ENCODE data around the gene WDFY2. TPM values are rescaled to one million over a fixed set of nuclear protein-coding genes. Genes with fewer than 3 reads are reported as not detected.
"Not testable (repeated sequence)": the region's sequence is repeated elsewhere in the genome, so short reads cannot be mapped to it uniquely, and the experiment has no call there.

The WDFY2 gene
- total RNA-seq, 2 experiments from 2014 or later, result 5.8 to 6.4 TPM

GRCh38 chr13:51645761-51646670 lies 61.8 kb downstream of the WDFY2 start:
- CTCF ChIA-PET, result no interaction called here
- POLR2A ChIA-PET, result interaction anchor here (0.5 to 1.2 kb wide), 3 partner anchors 17 to 60 kb away, joined by 3 to 4 read pairs (median 3); no protein-coding TSS in a partner anchor

GRCh38 chr13:51647067-51647466 lies 62.8 kb downstream of the WDFY2 start:
- ChIA-PET POLR2A (interaction anchor here (0.6 kb wide), 1 partner anchor 128 kb away, joined by 5 read pairs; no protein-coding TSS in a partner anchor), CTCF (interaction anchor here (0.7 kb wide), 1 partner anchor 66 kb away, joined by 3 read pairs; no protein-coding TSS in a partner anchor)

GRCh38 chr13:51652193-51652592 lies 67.9 kb downstream of the WDFY2 start:
- POLR2A ChIA-PET, CTCF ChIA-PET: not testable (repeated sequence)

GRCh38 chr13:51659276-51660127 lies 75.2 kb downstream of the WDFY2 start:
- ChIA-PET POLR2A (no interaction called here), CTCF (no interaction called here)

DNA sequence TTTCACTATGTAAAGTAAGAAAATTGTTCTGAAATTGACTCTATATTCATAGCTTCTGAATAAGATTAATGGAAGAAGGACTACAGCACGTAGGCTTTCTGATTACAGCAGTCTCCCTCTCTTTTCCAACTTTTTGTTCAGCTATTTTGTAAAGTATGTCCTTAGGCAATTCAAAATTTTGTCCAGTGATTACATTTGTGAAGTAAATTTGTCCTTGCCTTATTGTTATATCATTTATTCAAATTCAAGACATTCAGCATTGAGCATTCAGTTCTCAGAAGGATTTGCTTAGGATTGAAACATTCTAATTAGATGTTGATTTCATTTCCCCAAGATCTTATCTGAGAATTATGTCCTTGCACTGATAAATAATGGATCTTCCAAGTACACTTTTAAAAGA lies 76.6 kb downstream of the WDFY2 start:
- ChIA-PET CTCF (no interaction called here), POLR2A (no interaction called here)

GRCh38 chr13:51663973-51664957 lies 80.0 kb downstream of the WDFY2 start:
- POLR2A ChIA-PET, result no interaction called here
- CTCF ChIA-PET, result no interaction called here

DNA sequence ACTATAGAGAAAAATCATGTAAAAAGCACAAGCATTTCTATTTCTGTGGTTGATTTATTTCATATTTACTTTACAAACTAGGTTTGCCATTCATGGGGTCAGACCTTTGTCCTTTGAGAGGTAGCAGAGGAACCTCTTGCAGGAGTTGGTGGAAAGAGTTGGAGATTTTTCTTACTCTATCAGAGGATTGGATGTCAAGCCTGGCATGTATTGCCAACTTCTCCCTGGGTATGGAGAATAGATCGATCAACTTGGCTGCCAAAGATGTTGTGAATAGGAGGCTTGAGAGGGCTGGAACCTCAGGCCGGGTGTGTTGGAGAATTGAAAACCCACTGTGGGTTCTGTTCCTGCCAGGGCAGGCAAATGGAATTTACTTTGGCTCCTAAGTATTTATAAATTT lies 81.2 kb downstream of the WDFY2 start:
- ChIA-PET CTCF (no interaction called here), POLR2A (no interaction called here)

DNA sequence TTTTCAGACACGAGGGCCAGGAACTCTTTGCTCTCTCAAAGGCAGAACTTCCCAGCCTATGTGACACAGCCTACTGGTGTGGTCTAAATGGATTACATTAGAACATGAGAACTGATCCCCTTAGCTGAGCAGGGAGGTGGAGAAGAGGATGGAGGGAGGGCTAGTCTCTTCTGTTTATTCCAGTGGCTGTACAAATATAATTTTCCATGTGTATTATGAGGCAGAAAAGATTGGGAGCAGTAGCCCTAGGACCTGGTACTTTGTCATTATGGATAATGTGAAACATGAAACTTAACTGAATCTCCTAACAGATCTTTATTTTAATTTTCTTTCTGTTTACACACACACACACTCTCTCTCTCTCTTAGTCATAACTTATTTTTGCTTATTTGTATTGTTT lies 82.1 kb downstream of the WDFY2 start:
- ChIA-PET CTCF (no interaction called here), POLR2A (no interaction called here)

DNA sequence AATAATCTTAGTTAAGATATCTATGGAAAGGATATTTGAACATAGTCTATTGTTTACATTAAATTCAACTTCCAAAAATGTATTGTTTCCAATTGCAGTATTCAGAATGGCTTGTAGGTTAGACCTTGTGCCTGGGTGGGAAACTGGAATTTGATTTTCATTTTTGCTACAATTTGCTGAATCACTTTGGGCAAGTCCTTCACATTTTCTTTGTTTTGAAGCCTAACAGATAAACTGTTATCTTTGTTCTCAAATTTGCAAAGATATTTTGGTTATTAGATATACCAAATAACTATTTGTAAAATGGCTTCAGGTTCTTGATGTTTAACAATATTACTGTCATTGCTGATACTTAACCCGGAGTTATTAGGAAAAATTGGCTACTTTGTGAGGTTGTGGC lies 82.6 kb downstream of the WDFY2 start:
- CTCF ChIA-PET, result no interaction called here

GRCh38 chr13:51668580-51669195 lies 84.4 kb downstream of the WDFY2 start:
- POLR2A ChIA-PET, result no interaction called here
- CTCF ChIA-PET, result no interaction called here

More for the DNA sequence above, 82.6 kb downstream of the WDFY2 start:
- POLR2A ChIA-PET, result no interaction called here

- POLR2A ChIA-PET, result no interaction called here
- CTCF ChIA-PET, result no interaction called here
These were observed 88.9 kb downstream of the WDFY2 start for GRCh38 chr13:51673165-51673564.

GRCh38 chr13:51674276-51674675 lies 90.0 kb downstream of the WDFY2 start:
- ChIA-PET POLR2A (no interaction called here), CTCF (no interaction called here)

GRCh38 chr13:51675385-51675784 lies 91.1 kb downstream of the WDFY2 start:
- ChIA-PET CTCF (no interaction called here), POLR2A (no interaction called here)

- ChIA-PET CTCF (no interaction called here), POLR2A (no interaction called here)
These were observed 91.6 kb downstream of the WDFY2 start for GRCh38 chr13:51675877-51676276.

DNA sequence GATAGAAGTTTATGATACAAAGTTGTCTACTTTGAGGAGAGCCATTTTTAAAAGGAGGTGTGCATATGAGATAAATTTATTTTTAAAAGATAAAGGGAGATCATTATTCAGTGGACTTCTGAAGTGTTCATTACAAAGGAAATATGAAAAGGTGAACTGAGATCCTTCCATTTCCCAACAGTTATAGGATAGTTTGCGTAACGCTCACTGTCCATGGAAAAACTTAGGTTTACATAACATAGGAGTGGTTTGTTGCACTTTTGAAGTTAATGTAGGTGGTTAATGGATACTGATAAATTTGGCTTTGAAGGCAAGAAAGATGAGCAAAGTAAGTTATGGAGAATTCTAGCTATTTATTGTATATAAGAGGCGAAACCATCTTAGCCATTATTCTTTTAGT lies 92.5 kb downstream of the WDFY2 start:
- CTCF ChIA-PET, result no interaction called here
- POLR2A ChIA-PET, result no interaction called here

DNA sequence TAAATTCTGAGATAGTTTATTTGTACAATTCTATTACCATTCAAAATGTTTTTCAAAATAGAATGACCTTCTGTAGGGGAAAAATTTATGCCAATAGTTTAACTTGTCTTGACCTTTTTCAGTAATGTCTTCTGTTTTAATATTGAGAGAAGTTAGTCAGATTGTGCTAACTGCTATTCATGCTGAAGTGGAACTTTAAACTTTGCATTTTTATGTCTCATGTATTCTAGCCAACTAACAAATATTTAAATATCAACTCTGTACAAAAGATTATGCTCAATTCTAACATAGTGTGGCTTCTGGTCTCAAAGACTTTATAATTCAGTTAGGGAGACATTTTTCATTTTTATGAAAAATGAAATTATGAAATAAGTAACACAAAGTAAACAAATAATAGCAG lies 94.2 kb downstream of the WDFY2 start:
- ChIA-PET POLR2A (no interaction called here), CTCF (no interaction called here)

GRCh38 chr13:51679616-51680015 lies 95.4 kb downstream of the WDFY2 start:
- ChIA-PET POLR2A (no interaction called here), CTCF (no interaction called here)

DNA sequence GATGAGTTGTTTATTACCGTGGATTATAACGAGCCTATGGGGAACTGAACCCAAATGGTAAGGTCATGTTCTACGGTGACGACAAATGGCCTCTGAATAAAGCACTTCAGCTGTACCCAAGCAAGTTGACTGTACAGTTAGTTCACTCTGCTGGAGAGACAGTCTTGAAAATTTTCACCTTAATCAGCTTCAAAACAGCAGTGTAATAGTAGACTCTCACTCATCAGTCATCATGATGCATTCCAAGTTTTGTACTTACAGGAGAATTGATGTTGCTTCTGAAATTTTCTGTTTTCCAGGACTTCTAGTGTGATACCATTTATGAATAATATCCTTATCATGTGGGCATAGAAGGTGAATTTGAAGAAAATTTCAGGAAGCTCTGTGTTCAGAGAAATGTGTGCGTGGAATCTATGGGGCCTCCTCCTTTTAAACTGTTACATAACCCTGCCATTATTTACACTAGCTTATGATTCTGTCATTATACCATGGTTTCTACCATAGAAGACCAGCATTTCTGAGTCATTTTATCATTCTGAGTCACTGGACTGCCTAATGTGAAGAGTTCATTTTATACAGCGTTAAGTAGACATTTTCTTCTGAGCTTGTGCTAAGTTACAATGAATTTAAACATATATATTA lies 96.9 kb downstream of the WDFY2 start:
- ChIA-PET POLR2A (interaction anchor here (1.0 kb wide), 1 partner anchor 9 kb away, joined by 3 read pairs; no protein-coding TSS in a partner anchor), CTCF (interaction anchor here (1.1 kb wide), 1 partner anchor 116 kb away, joined by 4 read pairs; no protein-coding TSS in a partner anchor)

GRCh38 chr13:51682686-51683085 lies 98.4 kb downstream of the WDFY2 start:
- ChIA-PET POLR2A (no interaction called here), CTCF (no interaction called here)
